RWPE1 (cell line): ENCODE measurements around the gene AHCY.
A peak's percentile ranks its signal among the peaks of the same experiment; 100 is the strongest.

Source experiments
- CTCF ChIA-PET: fragments of 350-600 bp; sonication (Branson Sonifier 250); formaldehyde crosslinking; extraction: SDS; loops from one replicate; lab custom pipeline; 2021; lab: Yijun Ruan, JAX
- POLR2A ChIA-PET: fragments of 400-600 bp; formaldehyde crosslinking; extraction: SDS; loops from one replicate; lab custom pipeline; 2020; ENCODE audit warnings: antibody characterized with exemption; ENCODE audit not compliant: low non-redundant PET; lab: Yijun Ruan, JAX
- DNase-seq: peaks from one replicate; pipeline ENCODE4 v3.0.0; 2012; ENCODE audit warnings: low spot score
- H3K27ac ChIP-seq: fragments of 450-650 bp; 2 replicates; pipeline ENCODE4 v1.5.1; 2017
- CTCF ChIP-seq: fragments of 450-650 bp; conservative IDR thresholded peaks from 2 replicates; pipeline ENCODE4 v1.5.1; 2017; ENCODE audit warnings: low read depth, mild to moderate bottlenecking

Gene AHCY

GRCh38 chr20:34322267-34323105 lies 19.3 kb upstream of the AHCY start:
- POLR2A ChIA-PET: interaction anchor here (0.6 kb wide), 1 partner anchor 14 kb away, joined by 3 read pairs; no protein-coding TSS in a partner anchor
- CTCF ChIA-PET: interaction anchor here (0.6 to 2.4 kb wide), 3 partner anchors 10 to 13 kb away, joined by 3 to 18 read pairs (median 7); no protein-coding TSS in a partner anchor
- no peak overlapping the region for H3K27ac ChIP-seq
- TF ChIP-seq CTCF: no peak
- DNase-seq: no peak

GRCh38 chr20:34320861-34321260 lies 17.7 kb upstream of the AHCY start:
- no peak for DNase-seq
- ChIA-PET POLR2A (no interaction called here), CTCF (no interaction called here)
- TF ChIP-seq CTCF: no peak
- no peak overlapping the region for H3K27ac ChIP-seq

GRCh38 chr20:34318609-34319443 lies 15.7 kb upstream of the AHCY start:
- no peak for TF ChIP-seq CTCF
- POLR2A ChIA-PET: no interaction called here
- CTCF ChIA-PET: interaction anchor here (0.7 kb wide), 1 partner anchor 60 kb away, joined by 6 read pairs; no protein-coding TSS in a partner anchor
- DNase-seq: no peak
- no peak overlapping the region for H3K27ac ChIP-seq

- DNase-seq: peak; percentile 84
- TF ChIP-seq CTCF: no peak
- peak overlapping the region; percentile 65 for H3K27ac ChIP-seq
- ChIA-PET CTCF (no interaction called here), POLR2A (interaction anchor here (1.0 kb wide), 1 partner anchor 47 kb away, joined by 3 read pairs; the partner anchor contains the start of gene ITCH)
Measured at GRCh38 chr20:34316196-34316814, 13.2 kb upstream of the AHCY start.

- H3K27ac ChIP-seq: peak overlapping the region; percentile 87
- ChIA-PET CTCF (interaction anchor here (0.6 to 3.2 kb wide), 5 partner anchors 26 to 90 kb away, joined by 3 to 44 read pairs (median 3); partner anchors contain the start of gene ITCH), POLR2A (interaction anchor here (0.7 kb wide), 1 partner anchor 104 kb away, joined by 3 read pairs; no protein-coding TSS in a partner anchor)
- no peak for TF ChIP-seq CTCF
- no peak for DNase-seq
Measured at GRCh38 chr20:34315236-34315635, 12.1 kb upstream of the AHCY start.
